Fibroblast of mammary gland (primary cell): ENCODE data around the gene BCL7C.

Experiments used
- DNase-seq: peaks from one replicate; pipeline ENCODE4 v3.0.0-alpha.2; 2010; ENCODE audit warnings: low read depth
- H3K4me3 ChIP-seq: 2 replicates; pipeline ENCODE4 v1.5.1; 2011; ENCODE audit warnings: low read depth, mild to moderate bottlenecking, low read length, moderate library complexity; ENCODE audit not compliant: control insufficient read depth
- CTCF ChIP-seq: conservative IDR thresholded peaks from 2 replicates; pipeline ENCODE4 v1.5.1; 2011; ENCODE audit warnings: low read depth, low read length, inconsistent platforms; ENCODE audit not compliant: control insufficient read depth, insufficient read depth

BCL7C gene

GRCh38 chr16:30900588-30900987 is 6.7 kb upstream of the BCL7C start:
- no peak for TF ChIP-seq CTCF
- H3K4me3 ChIP-seq = no peak overlapping the region
- DNase-seq = no peak

- no peak for TF ChIP-seq CTCF
These were observed 5.9 kb upstream of the BCL7C start for GRCh38 chr16:30899794-30900193.

GRCh38 chr16:30896889-30897733 is 3.2 kb upstream of the BCL7C start:
- peak; percentile 86 for DNase-seq
- TF ChIP-seq CTCF = no peak
- peak overlapping the region; percentile 63 for H3K4me3 ChIP-seq

More at GRCh38 chr16:30899794-30900193, 5.9 kb upstream of the BCL7C start:
- H3K4me3 ChIP-seq = no peak overlapping the region
- no peak for DNase-seq

- no peak for TF ChIP-seq CTCF
- peak within 1 kb of the TSS; percentile 63 for H3K4me3 ChIP-seq
- peak; percentile 68 for DNase-seq
These were observed 2.5 kb upstream of the BCL7C start, which contains the start of gene CTF1 for GRCh38 chr16:30896261-30896888. TSS of gene CTF1 (plus strand) at chr16:30896614. CDS start at chr16:30896644, 30 bp downstream.

- peak overlapping the region; percentile 63 for H3K4me3 ChIP-seq
These were observed 1.9 kb upstream of the BCL7C start for GRCh38 chr16:30895627-30896260.

More at GRCh38 chr16:30895627-30896260, 1.9 kb upstream of the BCL7C start:
- DNase-seq = no peak
- TF ChIP-seq CTCF = no peak
